GM18519 (cell line): ENCODE measurements around the gene E2F3.

Experiments used
- ATAC-seq: cut with Tn5 transposase; IDR thresholded peaks from one replicate; pipeline ENCODE4 v1.9.1; 2021; ENCODE audit warnings: mild to moderate bottlenecking, moderate library complexity; ENCODE audit not compliant: unreplicated experiment, low FRiP score

Gene E2F3

DNA sequence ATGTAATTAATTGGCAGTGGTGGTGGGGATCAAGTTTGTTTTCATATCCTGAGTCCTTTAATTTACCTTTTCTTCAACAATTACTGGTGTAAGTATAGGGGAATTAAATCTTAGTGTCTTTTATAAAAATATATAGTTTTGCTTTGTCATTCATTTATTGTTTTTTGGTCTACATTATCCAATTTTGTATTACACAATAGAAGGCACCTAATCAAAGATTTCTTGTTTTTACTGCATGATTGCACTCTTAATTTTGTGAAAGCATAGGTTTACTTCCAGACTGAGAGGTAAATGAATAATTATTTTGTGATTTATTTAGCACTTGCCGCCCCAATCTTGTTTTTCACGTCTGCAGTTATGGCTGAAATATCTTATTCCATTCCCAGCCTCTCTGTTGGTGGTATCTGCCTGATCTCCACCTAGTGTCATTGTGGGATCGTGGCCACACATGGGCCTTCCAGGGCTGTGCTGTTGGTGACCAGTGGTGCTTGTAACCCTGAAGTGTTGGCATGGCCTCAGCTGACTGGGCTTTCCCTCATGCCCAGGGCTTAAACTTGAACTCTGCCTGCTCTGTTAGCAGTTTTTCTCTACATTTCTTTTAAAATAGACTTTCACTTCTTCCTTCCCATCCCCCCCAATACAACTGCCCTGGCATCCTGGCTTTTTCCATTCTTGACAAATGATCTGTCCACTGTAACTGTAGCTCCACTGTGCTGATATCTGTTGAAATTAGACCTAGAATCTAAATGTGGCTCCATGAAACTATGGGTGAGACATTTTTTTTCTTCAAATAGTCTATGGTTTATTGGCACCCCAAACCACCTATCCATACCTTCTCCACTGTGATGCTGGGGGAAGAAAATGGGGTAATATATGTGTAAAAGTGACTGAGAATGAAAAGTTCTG lies 24.8 kb downstream of the E2F3 start:
- ATAC-seq, result no peak

DNA sequence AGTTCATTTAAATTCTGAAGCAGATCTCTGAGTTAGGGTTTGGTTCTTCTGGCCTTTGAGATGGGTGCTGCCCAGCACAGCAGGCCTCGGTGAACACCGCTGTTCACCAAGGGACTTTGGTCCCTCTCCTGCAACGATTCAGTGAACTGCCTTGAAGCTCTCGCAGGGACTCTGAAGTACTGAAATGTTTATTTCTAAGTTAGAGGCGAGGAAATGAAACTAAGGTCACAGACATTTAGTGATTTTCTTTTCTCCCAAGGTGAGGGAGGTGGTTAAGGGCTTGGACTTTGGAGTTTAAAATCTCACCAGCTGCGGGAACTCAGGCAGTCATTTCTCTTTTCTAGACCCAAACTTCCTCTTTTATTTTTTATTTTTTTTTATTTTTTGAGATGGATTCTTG lies 26.2 kb downstream of the E2F3 start:
- peak; percentile 90 for ATAC-seq

- ATAC-seq, result no peak
These were observed 31.0 kb downstream of the E2F3 start for GRCh38 chr6:20432692-20433091.

DNA sequence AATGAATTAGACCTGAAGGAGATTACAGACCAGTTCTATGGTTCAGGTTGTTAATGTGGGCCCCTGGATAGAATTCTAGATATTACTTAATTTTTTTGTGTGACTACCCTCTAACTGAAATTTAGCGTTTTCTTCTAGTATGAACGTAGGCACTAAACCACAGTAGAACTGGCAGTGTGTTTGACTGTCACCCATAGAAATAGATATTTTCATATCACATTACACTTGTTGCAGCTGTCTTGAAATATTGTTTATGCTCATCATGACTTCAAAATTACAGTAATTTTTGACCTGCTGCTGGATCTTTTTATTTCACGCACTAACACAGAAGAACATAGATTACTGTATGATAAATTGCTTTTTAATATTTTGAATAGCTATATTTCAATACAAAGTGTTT lies 31.6 kb downstream of the E2F3 start:
- no peak for ATAC-seq

- no peak for ATAC-seq
These were observed 32.2 kb downstream of the E2F3 start for GRCh38 chr6:20433929-20434328.

DNA sequence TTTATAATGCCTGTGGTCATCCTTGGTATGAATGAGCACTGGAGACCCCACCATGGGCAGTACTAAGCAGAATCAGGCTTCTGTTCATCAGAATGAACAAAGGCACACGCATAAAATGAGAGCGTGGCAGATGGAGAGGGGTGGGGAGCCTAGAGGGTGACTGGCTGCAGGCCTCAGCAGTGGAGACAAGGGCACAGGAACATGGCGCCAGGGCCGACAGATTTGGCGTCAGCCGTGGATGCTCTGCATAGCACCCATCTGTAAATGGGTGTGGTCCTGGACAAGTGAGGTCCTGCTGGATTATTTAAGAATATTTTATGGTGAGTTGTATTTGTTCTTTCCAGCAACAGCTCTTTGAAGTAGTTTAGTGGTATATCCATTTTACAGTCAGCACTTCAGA lies 33.1 kb downstream of the E2F3 start:
- ATAC-seq, result no peak

GRCh38 chr6:20436719-20437118 lies 35.0 kb downstream of the E2F3 start:
- ATAC-seq, result no peak

DNA sequence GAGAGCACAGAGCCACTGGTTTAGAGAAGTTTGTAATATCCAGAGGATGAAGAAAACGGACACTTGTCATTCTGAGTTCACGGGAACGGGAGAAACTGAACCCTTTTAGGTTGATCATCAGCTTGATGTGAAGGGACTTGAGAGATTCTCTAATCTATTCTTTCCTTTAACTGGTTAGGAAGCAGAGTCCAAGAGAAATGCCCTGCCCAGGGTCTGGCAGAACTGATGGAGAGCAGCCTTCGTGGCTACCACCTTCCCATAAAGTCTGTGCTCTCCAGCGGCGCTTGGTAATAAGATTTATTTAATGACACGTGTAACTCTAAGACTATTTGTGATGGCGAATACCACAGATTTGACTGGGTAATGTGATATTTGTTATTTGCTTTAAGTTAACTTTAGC lies 36.0 kb downstream of the E2F3 start:
- ATAC-seq, result no peak

DNA sequence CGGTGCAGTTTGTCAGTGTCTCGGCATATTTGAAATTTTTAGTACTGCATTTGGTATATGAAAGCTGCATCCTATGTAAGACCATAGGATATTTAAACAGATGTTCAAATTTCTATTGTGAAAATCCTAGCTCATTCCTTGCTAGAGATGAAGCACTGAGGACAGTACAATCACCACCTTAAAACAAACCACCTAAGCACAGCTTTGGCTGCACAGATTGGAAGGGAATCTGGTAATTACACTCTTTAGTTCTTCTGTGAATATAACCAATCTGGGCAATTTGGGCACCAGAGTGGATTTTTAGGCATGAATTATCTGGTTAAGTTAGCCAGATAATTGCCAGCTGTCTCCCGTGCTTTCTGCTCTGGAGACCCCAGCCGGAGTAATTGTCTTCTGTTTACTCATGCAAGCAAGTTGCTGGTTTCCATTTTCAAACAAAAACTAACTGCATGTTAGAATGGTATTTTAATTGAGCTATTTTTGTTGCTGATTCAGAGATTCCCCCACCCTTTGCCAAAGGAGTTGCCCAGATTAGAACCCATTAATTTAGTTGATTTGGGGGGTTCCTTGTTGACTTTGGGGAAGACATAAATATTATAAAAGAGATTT lies 36.9 kb downstream of the E2F3 start:
- ATAC-seq, result no peak

- ATAC-seq, result no peak
These were observed 37.9 kb downstream of the E2F3 start for GRCh38 chr6:20439558-20439957.

DNA sequence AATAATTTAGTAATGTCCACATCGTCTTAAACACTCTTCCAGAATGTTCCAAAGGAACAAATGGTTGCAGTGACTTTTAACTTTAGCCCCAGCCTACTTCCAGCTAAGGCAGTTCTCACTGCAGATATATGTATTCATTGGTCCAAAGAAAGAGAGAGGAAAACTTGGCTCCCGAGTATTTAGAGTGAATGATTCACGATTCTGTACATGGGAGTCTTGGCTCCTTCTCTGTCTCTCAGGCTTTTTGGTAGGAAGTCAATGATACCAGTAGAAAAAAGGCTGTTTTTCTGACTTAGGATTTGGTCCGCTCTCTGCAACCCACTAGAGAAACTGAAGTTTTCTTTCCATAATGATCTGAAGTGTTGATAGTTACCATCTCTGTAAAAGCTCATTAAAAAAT lies 38.6 kb downstream of the E2F3 start:
- no peak for ATAC-seq

DNA sequence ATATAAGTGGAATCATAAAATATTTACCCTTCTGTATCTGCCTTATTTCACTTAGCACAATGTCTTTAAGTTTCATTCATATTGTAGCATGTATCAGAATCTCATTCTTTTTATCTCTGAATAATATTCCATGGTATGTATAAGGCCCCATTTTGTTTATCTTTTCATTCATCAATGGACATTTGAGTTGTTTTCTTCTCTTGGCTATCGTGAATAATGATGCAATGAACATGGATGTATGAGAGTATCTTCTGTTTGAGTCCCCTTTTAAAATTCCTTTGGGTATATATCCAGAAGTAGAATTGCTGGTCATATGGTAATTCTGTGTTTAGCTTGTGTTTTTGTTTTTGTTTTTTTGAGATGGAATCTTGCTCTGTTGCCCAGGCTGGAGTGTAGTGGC lies 39.6 kb downstream of the E2F3 start:
- ATAC-seq, result no peak

DNA sequence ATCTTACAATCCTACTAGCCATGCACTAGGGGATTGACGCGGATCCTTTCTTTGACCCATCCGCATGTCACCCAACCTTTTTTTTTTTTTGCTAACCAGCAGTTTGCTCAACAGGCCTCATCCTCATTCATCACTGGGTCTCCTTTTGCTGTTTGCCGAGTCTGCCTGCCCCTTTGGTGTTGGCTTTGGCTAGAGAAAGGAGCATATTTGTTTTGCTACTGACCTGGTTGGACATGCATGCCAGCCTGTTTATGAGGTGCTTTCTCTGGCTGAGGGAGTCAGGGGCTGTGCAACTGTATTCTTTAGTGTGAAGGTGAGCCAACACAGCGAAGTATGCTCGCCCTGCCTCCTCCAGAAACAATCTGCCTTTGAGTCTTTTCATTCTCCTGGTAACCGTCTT lies 40.2 kb downstream of the E2F3 start:
- ATAC-seq, result no peak

DNA sequence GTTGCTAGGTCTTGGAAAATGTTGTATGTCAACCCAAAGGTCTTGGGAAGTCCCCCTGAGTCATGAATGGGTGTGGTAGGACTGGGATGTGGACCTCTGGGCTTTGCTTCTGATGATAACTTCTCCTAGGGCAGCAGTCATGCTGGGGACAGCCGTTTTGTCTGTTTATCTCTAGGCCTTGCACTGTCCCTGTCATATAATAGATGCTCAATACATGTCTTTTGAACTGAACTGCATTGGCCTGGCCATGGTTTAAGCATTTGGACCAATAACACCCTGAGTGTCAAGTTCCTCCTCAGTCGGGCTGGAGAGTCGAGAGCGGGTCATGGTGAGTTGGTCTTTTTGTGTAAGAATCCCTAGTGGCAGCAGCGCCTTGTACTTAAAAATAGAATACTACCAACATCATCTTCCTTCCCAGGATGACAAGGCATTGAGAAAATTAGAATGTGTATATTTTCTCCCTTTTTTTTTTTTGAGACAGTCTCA lies 43.1 kb downstream of the E2F3 start:
- ATAC-seq, result no peak

- ATAC-seq, result no peak
These were observed 45.5 kb downstream of the E2F3 start for GRCh38 chr6:20447157-20447556.

GRCh38 chr6:20447581-20448132 lies 46.0 kb downstream of the E2F3 start:
- no peak for ATAC-seq

GRCh38 chr6:20448828-20449227 lies 47.1 kb downstream of the E2F3 start:
- no peak for ATAC-seq

DNA sequence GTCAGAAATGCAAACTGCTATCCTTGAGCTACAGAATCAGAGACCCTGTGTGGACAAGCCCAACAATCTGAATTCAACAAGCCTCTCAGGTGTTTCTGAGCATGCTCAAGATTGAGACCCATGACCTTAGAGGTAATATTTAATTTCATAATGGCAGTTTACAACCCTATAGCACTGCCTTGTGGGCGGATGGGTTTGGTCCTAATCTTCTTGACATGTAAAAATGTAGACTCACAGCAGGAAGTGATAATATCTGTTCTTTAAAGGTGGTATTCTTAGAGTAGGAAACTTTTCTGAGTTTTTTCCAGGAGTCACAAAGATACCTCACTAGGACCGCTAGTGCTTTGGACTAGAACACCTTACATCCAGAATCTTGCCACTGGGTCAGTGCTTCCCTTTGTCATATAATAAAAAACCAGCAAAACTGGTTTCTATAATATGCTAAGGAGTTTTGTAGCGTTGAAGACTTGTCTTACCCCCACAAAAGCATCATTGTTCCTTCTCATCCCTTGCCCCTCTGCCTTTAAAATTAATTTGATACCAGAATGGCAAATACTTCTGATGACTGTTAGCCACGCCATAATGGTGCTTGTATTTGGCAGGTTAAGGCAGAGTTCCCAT lies 52.6 kb downstream of the E2F3 start:
- no peak for ATAC-seq

GRCh38 chr6:20455251-20455940 lies 53.7 kb downstream of the E2F3 start:
- ATAC-seq, result no peak

- ATAC-seq, result no peak
These were observed 56.6 kb downstream of the E2F3 start for GRCh38 chr6:20458027-20458894.
